ENCODE results near the gene CSTB.

The CSTB gene

DNA sequence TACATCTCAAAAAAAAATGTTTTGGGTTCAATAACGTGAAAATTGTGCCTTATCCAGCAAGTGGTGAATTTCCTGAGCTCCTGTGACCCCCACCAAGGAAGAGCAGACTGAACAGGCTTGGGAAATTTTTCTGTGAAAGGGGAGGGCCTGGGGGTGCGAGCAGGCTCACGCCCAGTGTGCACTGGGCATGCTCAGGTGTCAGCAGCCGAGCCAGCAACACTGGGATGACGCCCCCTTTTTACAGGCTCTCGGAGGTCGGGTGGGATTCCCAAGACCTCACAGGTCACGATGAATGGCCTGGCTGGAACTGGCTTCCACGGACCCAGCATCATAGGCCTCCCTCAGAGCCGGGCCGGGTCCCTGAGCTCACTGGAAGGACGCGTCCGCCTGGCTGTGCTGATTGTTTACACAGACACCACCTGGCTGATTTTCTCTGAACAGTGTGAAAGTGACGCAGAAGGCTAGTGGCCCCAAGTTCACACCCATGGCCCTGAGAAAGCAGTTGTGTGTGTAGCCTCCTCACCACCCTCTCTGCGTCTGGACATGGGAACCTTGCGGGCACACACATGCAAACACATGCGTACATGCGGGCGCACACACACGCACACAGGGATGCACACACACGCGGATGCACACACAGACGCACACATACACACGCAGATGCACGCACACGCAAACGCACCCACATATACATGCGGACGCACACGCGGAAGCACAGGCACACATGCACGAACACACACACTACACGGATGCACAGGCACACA lies 9.2 kb downstream of the CSTB start:
- DNase-seq = no peak

DNA sequence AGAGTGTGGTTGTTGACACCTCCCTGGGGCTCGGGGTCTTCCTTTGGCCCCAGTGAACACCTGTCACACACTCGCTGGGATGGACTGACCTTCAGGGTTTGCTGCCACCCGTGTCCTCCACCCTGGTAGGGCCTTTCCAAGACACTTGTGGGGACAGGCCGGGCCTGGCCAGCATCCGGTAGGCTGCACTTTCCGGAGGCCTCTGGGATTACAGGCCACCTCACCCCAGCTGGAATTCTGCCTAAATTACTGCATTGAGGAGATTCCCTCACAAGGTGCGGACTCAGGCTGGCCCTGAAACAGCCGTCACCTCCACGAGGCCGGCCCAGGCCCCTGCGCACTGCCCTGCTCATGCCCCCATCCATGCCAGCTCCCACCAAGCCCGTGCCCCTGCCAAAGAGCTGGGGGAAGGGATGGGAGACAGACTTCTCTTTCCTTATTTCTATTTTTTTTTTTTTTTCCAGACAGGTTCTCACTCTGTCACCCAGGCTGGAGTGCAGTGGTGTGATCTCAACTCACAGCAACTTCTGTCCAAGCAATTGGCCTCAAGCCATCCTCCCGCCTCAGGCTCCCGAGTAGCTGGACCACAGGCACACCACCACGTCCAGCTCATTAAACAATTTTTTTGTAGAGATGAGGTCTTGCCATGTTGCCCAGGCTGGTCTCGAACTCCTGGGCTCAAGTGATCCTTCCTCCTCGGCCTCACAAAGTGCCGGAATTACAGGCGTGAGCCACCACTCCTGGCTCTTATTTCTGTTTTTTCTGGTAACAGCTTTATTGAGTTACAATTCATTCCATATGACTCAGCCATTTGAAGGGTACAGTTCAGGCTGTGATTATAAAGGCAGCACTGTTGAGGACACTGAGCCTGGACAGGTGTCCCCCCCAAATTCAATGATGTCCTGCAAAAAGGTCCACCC lies 11.3 kb downstream of the CSTB start:
- DNase-seq = no peak

DNA sequence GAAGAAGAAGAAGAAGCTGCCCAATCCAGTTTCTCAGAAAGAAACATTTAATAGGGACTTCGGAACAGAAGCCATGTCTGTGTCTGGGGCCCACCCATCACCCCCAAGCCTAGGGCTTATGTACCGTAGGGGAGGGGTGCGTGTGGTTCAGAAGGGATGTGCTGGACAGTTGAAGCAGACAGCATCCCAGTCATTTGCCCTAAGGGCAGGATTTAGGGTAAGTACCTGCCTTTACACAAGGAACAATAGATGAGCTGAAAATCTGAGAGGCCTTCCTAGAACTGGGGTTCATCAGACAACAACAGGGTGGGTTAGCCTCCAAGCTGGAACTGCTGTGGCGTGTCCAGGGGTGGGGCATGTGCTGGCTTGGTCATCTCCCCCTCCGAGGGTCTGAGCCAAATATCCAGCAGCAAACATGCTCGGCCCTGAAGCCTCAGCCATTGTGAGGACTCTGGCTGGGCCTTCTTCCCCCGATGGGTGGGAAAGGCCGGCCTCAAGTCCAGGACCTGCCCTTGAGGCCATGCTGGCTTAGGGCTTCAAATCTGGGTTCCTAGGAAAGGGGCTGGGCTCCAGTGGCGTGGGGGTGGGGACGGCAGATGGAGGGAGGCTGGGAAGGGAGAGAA lies 12.1 kb downstream of the CSTB start:
- no peak for DNase-seq

DNA sequence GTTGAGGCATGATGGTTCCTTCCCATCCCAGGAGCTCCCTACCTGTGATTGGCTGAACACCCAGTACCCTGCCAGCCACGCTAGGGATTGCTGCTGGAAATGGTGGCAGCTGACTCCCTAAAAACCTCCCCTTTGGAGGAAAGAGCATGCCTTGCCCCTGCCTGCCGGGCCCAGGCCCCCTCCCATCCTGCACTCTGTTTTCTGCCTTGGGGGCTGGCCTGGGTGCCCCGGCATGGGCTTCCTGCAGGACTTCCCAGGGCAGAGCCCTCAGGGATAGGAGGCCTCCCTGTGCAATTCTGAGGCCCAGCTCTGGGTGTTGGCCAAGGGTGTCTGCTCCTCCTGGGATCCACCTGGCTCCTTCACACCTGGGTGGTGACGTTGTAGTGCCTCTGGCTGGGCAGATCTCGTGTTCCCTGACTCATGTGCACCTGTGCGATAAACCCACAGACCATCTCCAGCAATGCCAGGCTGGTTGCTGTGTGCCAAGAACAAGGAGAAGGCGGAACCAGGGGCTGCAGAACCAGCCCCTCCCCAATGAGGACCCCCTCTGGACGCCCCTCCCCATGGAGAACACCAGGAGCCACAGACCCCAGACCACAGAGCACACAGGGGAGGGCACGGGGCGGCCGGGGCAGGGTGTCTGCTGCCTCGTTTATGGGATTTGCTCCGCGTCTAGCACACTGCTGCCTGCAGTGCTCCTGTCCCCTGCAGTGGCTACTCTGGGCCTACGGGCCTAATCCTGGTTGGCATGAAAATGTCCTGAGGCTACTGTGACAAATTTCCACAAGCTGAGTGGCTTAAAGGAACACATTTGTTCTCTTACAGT lies 13.6 kb downstream of the CSTB start:
- no peak for DNase-seq

DNA sequence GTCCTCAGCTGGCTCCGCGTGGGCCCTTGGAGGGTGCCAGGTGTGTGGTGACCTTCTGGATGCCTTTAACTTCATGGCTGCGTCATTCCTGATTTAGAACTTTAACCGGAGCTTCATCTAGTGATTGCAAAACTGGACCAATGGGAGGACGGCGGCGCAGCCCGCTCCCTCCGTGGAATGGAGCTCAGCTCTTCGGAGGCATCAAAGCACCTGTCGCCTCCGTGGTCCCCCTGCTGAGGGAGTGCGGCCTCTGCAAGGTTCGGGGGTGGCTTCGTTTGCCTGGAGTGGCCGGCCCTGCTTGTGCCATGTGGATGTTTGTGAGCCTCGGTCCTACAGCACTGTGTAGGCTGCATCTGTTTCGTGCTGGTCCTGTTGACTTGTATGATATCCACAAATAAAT lies 14.2 kb downstream of the CSTB start:
- DNase-seq = no peak

DNA sequence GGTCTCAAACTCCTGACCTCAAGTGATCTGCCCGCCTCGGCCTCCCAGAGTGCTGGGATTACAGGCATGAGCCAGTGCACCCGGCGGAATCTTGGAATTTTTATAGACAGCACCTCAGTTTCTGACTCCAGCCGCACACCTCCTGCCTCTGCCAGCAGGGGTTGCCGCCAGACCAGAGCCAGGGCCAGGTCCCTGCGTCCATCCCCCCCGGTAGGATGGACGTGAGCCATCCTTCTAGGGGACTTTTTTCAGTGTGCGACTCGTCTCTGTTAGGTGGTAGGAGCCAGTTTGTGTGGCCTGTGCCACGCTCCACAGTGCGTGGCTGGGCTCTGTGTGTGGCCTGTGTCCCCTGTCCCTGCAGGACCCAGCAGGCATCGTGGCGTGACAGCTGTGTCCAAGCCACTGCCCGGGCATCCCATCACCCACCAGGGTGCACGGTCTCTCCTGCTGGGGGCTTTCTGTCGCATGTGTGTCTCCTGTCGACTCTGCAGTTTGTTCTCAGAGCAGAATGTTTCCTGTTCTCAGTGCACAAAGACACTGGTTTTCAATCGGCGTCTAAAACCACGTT lies 15.6 kb downstream of the CSTB start:
- no peak for DNase-seq

DNA sequence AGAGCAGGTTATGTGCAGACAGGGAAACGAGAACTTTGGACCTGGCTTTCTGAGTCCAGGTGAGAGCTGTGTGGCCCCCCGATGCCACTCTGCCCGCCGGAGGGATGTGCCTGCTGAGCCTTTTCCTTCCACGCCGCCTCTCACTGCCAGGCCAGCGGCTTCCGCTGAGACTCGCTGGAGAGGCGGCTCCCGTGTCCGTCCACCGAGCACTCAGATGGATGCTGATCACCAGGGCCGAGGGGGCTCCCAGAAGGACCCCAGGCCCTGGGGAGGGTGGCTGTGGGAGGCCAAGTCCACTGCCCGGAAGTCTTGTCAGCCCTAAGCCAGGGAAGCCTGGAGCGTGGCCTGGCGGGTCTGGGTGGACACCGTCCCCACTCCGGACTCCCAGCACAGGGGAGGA lies 16.5 kb downstream of the CSTB start:
- DNase-seq = no peak

DNA sequence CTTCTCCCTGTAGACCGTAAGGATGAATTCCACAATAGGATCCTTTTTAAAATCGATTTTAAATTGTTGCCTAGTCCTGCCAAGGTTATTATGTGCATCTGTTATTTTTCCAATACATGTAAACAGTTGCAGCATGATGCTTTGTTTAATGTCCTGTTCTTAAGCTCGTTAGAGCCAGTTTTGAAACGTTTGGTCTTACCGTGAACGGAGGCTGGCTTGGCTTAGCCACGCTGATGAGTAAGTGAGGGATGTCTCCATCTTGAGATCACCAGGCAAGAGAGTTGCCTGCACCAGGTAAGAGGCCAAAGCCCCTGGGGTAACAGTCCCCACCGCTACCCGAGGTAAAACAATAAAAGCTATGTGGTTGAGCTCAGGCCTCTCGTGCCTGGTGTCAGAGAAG lies 17.3 kb downstream of the CSTB start:
- DNase-seq = no peak

DNA sequence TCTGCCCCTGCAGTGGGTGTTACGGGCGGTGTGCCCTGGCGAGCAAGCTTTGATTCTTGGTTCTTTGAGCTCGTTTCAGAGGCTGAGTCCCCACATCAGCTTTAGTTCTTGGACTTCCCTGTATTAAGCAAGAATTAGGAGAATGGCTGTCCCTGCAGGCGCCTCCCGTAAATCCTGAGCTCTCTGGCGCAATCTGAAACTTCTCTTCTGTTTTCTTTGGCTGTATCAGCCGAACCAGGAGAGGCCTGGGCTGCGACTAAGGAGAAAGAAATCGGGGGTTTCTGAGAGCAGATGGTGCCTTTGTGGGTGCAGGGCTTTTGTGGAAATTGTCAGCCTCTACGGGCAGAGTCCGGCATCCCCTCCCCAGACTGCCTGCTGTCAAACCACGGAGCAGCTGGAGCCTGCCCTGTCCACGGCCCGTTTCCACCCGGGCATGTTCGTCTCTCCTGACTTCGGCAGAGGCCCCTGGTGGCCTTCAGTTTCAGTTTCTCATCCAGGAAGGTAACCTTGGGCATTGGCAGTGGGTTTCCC lies 17.9 kb downstream of the CSTB start:
- DNase-seq = no peak

DNA sequence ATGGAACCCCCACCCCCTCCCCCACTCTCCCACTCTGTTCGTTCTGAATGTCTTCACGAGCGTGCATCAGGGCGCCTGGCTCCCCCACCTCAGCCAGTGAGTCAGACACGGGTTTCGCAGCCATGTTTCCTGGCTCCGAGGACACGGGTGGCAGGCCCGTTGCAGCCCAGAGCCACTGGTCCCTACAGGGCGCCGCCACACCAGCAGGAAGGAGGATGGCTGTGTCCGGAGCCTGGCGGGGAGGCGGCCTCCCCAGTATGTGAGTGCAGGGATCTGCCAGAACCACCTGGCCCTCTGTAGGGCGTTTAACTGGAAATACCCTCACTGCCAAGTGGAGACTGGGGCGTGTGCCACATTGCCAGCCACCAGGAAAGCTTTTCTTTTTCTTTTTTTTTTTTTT lies 18.5 kb downstream of the CSTB start:
- DNase-seq = no peak

DNA sequence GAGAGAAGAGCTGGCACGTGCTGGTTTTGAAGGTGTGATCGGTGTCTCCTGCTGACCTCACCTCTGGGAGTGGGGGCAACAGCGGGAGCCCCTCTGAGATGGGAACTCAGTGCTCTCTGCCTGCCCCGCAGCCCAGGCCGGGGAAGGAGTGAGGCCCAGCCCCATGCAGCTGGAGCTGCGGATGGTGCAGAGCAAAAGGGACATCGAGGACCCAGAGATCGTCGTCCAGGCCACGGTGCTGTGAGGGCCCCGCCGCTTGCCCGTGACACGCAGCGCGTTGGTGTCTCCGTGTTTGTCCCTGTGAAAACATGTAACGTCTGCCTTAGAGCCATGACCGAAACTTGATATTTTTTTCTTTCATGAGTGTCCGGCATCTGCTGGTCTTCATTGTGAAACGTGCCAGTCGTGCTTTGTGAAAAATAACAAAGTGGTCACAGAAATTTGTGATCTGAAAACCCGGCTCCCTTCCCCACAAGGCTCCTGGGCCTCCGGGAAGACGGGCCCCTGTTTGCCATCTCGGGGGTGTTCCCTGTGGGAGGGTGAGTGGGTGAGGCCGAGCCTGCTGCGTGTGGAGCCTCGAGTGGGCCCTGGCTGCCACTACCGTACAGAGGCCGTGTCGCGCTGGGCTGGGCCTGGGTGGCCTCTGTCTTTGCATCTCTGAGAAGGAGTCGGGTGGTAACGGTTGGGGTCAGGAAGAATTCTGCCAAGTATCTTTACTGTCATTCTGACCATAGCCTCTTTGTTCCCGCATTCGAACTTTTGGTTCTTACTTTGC lies 20.1 kb downstream of the CSTB start:
- no peak for DNase-seq

DNA sequence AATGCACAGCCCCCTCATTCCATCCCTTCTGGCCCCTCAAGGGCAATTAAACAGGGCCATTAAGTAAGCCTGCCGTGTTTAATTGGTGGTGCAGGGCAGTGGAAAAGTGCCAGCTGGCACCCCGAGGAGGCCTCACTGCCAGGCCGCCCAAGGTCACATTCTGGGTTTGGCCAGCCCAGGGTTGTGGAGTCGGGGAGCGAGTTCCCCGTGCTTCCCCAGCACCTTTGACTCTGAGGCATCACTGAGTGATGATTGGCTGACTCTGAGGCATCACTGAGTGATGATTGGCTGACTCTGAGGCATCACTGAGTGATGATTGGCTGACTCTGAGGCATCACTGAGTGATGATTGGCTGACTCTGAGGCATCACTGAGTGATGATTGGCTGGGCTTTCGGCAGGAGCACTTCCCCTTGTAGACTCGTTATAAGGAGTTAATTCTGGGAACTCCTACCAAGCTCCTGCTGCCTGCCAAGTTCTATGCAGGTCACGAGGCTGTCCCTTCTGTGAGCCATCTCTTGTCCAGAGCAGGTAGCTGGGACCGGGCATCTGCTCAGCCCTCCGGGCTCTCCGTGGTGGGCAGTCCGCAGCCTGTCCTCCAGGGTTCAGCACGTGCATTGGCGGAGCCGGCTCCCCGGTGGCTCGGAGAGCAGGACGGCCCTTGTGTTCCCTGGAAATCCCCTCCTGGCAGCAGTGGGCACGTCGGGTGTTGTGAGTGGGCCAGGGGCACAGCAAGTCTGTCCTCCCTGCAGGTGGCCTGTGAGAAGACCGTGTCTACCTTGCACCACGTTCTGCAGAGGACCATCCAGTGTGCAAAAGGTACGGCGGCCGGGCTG lies 20.9 kb downstream of the CSTB start:
- no peak for DNase-seq

DNA sequence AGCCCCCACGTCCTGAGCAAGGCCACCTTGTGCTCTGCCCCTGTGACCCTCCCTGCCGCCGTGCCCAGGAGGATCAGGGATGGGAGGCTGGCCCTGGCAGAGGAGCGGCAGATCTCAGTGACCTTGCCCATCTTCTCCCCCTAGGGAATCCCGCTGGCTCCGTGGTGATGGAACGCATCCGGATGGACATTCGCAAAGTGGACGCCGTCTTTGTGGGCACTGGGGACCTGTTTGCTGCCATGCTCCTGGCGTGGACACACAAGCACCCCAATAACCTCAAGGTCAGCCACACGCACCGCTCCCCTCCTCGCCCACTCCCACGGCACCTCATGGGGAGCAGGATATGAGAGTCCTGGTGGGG lies 22.7 kb downstream of the CSTB start:
- no peak for DNase-seq

DNA sequence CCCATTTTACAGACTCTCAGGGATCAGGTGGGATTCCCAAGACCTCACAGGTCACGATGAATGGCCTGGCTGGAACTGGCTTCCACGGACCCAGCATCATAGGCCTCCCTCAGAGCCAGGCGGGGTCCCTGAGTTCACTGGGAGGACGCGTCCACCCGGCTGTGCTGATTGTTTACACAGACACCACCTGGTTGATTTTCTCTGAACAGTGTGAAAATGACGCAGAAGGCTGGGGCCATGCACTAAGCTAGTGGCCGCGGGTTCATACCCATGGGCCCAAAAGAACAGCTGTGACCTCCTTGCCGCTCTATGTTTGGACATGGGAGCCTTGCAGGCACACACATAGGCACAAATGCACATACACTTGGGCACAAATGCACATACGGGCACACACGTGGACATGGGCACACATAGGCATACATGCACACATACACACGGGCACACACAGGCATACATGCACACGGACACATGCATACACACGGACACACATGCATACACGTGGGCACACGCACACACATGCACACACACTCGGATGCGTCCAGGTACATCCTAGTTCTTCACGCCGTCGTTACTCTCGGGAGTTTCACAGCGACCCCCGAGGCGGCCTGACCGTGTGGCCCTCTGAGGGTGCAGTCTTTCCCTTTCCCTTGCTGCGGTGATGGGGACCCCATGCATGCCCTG lies 23.2 kb downstream of the CSTB start:
- DNase-seq = no peak

DNA sequence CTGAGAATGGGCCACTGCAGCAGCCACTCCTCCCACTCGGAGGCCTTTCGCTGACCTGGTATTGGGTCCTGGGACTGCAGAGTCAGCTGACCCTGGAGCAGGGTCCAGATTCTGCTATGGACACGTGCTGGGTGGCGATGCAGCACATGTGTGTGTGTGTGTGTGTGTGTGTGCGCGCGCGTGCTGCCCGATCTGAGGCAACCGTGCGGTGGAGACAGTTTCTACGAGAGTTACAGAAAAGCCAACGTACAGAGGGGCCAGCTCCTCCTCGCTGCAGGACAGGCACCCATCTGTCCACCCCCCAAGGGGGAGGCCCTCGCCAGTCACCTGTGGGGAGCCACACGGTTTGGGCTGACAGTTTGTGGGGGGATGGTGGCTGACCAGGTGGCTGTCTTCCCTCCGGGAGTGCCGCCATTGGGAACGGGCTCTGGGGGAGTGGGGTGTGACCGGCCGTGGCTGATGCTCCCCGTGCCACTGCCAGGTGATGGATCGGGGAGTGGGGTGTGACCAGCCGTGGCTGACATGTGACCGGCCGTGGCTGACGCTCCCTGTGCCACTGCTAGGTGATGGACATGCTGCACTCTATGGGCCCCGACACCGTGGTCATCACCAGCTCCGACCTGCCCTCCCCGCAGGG lies 24.0 kb downstream of the CSTB start:
- DNase-seq = no peak

DNA sequence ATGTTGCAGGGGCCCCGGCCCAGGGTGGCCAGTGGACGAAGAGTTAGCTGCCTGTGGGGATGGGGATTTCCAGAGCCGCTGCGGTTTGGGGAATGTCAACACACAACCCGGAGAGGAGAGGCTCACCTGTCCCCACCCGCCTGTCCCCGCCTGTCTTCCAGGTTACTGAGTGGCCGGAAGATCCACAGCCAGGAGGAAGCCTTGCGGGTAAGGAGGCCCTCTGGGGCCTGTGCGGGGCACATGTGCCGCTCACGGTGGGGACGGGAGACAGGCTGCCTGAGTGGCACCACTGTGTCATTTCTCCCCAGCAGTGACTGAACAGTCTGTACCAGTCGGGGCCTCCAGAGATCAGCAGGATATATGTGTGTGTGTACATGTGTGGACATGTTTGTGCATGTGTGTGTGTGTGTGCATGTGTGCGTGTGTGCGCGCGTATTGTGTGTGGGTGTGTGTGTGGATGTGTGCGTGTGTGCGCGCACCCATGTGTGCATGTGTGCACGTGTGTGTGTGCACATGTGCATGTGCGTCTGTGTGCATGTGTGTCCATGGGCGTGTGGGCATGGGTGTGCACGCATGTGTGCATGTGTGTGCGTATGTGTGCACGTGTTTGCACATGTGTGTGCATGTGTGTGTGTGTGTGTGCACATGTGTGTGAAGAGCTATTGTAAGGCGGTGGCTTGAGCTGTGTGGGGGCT lies 25.6 kb downstream of the CSTB start:
- no peak for DNase-seq

DNA sequence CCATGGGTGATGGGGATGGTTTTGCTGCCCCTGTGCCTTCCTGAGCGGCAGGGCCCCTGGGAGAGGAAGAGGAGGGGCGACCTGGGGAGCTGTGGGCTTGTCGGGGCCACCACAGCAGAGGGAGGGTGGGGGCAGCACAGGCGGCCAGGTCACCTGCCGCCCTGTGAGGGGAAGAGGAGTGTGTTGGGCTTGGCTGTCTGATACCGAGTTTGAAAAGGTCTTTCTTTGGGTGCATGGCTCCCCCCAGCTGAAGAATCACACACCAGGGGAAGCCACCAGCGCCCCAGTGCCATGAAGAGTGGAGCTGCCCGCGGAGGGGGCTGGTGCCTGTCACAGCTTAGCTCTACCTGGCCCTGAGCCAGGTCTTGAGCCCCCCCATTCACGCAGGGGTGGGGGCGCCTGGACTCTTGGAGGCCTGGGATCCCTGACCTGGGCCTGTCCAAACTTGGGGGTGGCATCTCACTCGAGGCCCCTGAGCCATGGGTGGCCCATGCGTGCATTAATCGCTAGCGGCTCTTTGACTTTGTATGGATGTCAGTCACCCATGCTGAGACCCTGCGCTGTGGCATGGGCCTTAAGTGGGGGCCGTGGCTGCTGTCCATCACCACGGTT lies 26.4 kb downstream of the CSTB start:
- DNase-seq = no peak

DNA sequence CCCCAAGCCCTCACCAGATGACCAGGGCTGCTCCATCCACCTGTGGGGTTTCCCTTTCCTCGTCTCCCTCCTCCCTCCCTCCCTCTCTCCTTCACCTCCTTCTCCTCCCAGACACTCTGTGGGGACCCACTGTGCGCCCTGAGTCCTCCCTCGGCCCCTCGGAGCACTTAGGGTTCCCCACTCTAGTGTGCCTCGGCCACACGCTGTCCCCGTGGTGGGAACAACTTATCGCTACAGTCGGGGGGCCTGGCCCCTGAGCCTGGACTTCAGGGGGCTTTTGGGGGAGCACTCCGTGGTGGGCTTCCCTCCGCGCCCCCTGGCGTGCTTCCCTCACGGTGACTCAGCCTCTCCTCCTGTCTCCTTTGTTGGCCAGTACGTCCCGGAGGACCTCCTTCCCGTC lies 27.5 kb downstream of the CSTB start:
- no peak for DNase-seq
